ENCODE measurements around the gene PLA2G4A. TPM values are rescaled to one million over a fixed set of nuclear protein-coding genes. Genes with fewer than 3 reads are reported as not detected.

Gene PLA2G4A
- total and polyA plus RNA-seq, 8 donors, result 1.5 to 5.7 (median 2.4) TPM

- Histone ChIP-seq H3K36me3 (no peaks in the 10 kb centered on the region), H3K4me1 (no peaks in the 10 kb centered on the region), H3K27ac (no peak overlapping the region), H3K27me3 (no peaks in the 10 kb centered on the region), H3K9me3 (no peaks in the 10 kb centered on the region), H3K4me3 (no peak overlapping the region)
- DNase-seq (no peak), ATAC-seq (no peak), FAIRE-seq (no peak)
- WGBS, 2 donors, result 58 to 74% methylated on average over 2 of the region's 2 CpGs
- intact Hi-C loops (cut with DNase I), result no loop called here
- TF ChIP-seq CTCF (IDR thresholded peaks at IDR 0.05), result no peak
These were observed 129.8 kb downstream of the PLA2G4A start for GRCh38 chr1:186958520-186958919.

GRCh38 chr1:186960861-186961260, 132.1 kb downstream of the PLA2G4A start:
- no peak for DNase-seq
- ATAC-seq, result peak in 1 of 4 donors; percentile 35
- TF ChIP-seq CTCF (IDR thresholded peaks at IDR 0.05), result no peak
- Histone ChIP-seq H3K9me3 (no peaks in the 10 kb centered on the region), H3K27me3 (no peaks in the 10 kb centered on the region), H3K4me1 (no peaks in the 10 kb centered on the region), H3K36me3 (no peaks in the 10 kb centered on the region), H3K4me3 (no peak overlapping the region), H3K27ac (no peak overlapping the region)
- 72 to 79% methylated on average over 1 of the region's 1 CpG for WGBS, 2 donors
- intact Hi-C loops (cut with DNase I), result no loop called here
- FAIRE-seq, result no peak

GRCh38 chr1:186965847-186966246, 137.1 kb downstream of the PLA2G4A start:
- intact Hi-C loops (cut with DNase I), result no loop called here
- no peak for FAIRE-seq
- H3K27me3 ChIP-seq, result no peaks in the 10 kb centered on the region

GRCh38 chr1:186966456-186966855, 137.7 kb downstream of the PLA2G4A start:
- TF ChIP-seq CTCF (IDR thresholded peaks at IDR 0.05), result no peak
- Histone ChIP-seq H3K9me3 (no peaks in the 10 kb centered on the region), H3K4me3 (no peak overlapping the region), H3K27ac (no peak overlapping the region), H3K4me1 (no peaks in the 10 kb centered on the region), H3K27me3 (no peaks in the 10 kb centered on the region), H3K36me3 (no peaks in the 10 kb centered on the region)
- no peak for ATAC-seq
- FAIRE-seq, result no peak
- WGBS, 2 donors, result 60 to 82% methylated on average over 4 of the region's 4 CpGs
- DNase-seq, result no peak
- intact Hi-C loops (cut with DNase I), result no loop called here

More at GRCh38 chr1:186965847-186966246, 137.1 kb downstream of the PLA2G4A start:
- ATAC-seq, result no peak
- TF ChIP-seq CTCF (IDR thresholded peaks at IDR 0.05), result no peak
- no peak overlapping the region for H3K27ac ChIP-seq
- H3K4me3 ChIP-seq, result no peak overlapping the region
- H3K4me1 ChIP-seq, result no peaks in the 10 kb centered on the region
- DNase-seq, result no peak
- no peaks in the 10 kb centered on the region for H3K36me3 ChIP-seq
- no peaks in the 10 kb centered on the region for H3K9me3 ChIP-seq

- Histone ChIP-seq H3K4me3 (no peak overlapping the region), H3K27me3 (no peaks in the 10 kb centered on the region), H3K27ac (no peak overlapping the region), H3K36me3 (no peaks in the 10 kb centered on the region), H3K9me3 (no peaks in the 10 kb centered on the region), H3K4me1 (no peaks in the 10 kb centered on the region)
- no peak for ATAC-seq
- DNase-seq, result no peak
- no peak for FAIRE-seq
- intact Hi-C loops (cut with DNase I), result no loop called here
- 89 to 97% methylated on average over 2 of the region's 2 CpGs for WGBS, 2 donors
- no peak for TF ChIP-seq CTCF (IDR thresholded peaks at IDR 0.05)
These were observed 139.1 kb downstream of the PLA2G4A start for GRCh38 chr1:186967656-186968394.
